ENCODE results near the gene SLC26A9.

Gene SLC26A9

GRCh38 chr1:205972491-205973168, 29.4 kb upstream of the SLC26A9 start:
- Histone ChIP-seq H3K9me3 (ENCODE audit: control insufficient read depth, insufficient read depth, low read depth, low read length) (peaks cover 10% of the 10 kb centered on the region; the same call in 1 of the 2 replicates), H3K27ac (ENCODE audit: low read depth, low read length) (no peak overlapping the region), H3K9ac (ENCODE audit: low read length) (no peak overlapping the region), H3K36me3 (ENCODE audit: control insufficient read depth, insufficient read depth, low read length) (no peaks in the 10 kb centered on the region), H3K4me1 (ENCODE audit: control insufficient read depth, insufficient read depth, low read length) (peaks cover 6% of the 10 kb centered on the region; the same call in 1 of the 2 replicates), H3K4me3 (ENCODE audit: low read depth, low read length) (no peak overlapping the region), H3K27me3 (ENCODE audit: control insufficient read depth, insufficient read depth, low read length) (no peaks in the 10 kb centered on the region)

DNA sequence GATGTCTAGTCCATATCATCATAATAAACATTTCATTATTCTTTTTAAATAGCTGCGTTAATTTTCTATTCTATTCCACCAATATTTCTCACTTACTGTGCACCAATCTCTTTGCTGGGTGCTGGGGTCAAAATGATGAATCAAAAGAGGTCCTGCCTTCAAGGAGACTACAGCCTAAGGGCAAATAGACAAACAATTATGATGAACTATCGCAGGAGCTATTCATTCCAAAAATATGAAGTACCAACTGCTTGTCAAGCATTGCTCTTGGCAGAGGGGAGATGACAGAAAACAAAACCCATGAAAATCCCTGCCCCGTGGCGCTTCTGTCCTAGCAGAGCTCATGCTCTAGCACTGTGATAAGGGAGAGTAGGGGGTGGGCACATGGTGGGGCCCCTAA, 28.8 kb upstream of the SLC26A9 start:
- Histone ChIP-seq H3K4me1 (ENCODE audit: control insufficient read depth, insufficient read depth, low read length) (peaks cover 4% of the 10 kb centered on the region; the same call in 1 of the 2 replicates), H3K27me3 (ENCODE audit: control insufficient read depth, insufficient read depth, low read length) (no peaks in the 10 kb centered on the region), H3K36me3 (ENCODE audit: control insufficient read depth, insufficient read depth, low read length) (no peaks in the 10 kb centered on the region), H3K9ac (ENCODE audit: low read length) (no peak overlapping the region), H3K27ac (ENCODE audit: low read depth, low read length) (no peak overlapping the region), H3K9me3 (ENCODE audit: control insufficient read depth, insufficient read depth, low read depth, low read length) (peaks cover 10% of the 10 kb centered on the region; the same call in 1 of the 2 replicates), H3K4me3 (ENCODE audit: low read depth, low read length) (no peak overlapping the region)

DNA sequence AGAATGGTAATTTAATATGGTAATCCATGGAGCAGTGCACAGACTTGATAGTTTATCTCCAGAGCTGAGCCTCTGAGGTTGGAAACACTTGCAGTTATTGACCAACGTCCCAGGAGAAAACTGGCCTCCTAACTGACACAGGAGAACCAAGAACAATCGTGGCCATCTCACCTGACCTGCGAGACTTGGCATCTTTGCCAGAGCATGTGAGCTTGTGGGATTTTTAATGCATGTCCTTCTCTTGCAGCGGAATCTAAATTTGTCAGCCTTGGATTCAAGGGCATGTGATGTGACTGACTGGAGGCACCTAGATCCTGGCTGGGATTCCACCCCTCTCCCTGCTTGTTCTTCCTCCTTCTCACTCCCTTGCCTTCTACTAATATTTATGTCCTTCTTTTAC, 27.8 kb upstream of the SLC26A9 start:
- Histone ChIP-seq H3K9me3 (ENCODE audit: control insufficient read depth, insufficient read depth, low read depth, low read length) (peaks cover 10% of the 10 kb centered on the region; the same call in 1 of the 2 replicates), H3K27me3 (ENCODE audit: control insufficient read depth, insufficient read depth, low read length) (no peaks in the 10 kb centered on the region), H3K36me3 (ENCODE audit: control insufficient read depth, insufficient read depth, low read length) (no peaks in the 10 kb centered on the region), H3K27ac (ENCODE audit: low read depth, low read length) (no peak overlapping the region), H3K9ac (ENCODE audit: low read length) (no peak overlapping the region), H3K4me3 (ENCODE audit: low read depth, low read length) (no peak overlapping the region), H3K4me1 (ENCODE audit: control insufficient read depth, insufficient read depth, low read length) (no peaks in the 10 kb centered on the region)

- H3K9ac ChIP-seq (ENCODE audit: low read length), result no peak overlapping the region
- H3K4me1 ChIP-seq (ENCODE audit: control insufficient read depth, insufficient read depth, low read length), result no peaks in the 10 kb centered on the region
- no peak overlapping the region for H3K4me3 ChIP-seq (ENCODE audit: low read depth, low read length)
- no peaks in the 10 kb centered on the region for H3K36me3 ChIP-seq (ENCODE audit: control insufficient read depth, insufficient read depth, low read length)
- H3K9me3 ChIP-seq (ENCODE audit: control insufficient read depth, insufficient read depth, low read depth, low read length), result peaks cover 10% of the 10 kb centered on the region; the same call in 1 of the 2 replicates
- no peaks in the 10 kb centered on the region for H3K27me3 ChIP-seq (ENCODE audit: control insufficient read depth, insufficient read depth, low read length)
- no peak overlapping the region for H3K27ac ChIP-seq (ENCODE audit: low read depth, low read length)
These were observed 27.2 kb upstream of the SLC26A9 start for GRCh38 chr1:205970486-205970885.

GRCh38 chr1:205969229-205969628, 26.0 kb upstream of the SLC26A9 start:
- no peaks in the 10 kb centered on the region for H3K36me3 ChIP-seq (ENCODE audit: control insufficient read depth, insufficient read depth, low read length)
- H3K4me1 ChIP-seq (ENCODE audit: control insufficient read depth, insufficient read depth, low read length), result no peaks in the 10 kb centered on the region
- no peaks in the 10 kb centered on the region for H3K27me3 ChIP-seq (ENCODE audit: control insufficient read depth, insufficient read depth, low read length)
- H3K4me3 ChIP-seq (ENCODE audit: low read depth, low read length), result no peak overlapping the region
- H3K9me3 ChIP-seq (ENCODE audit: control insufficient read depth, insufficient read depth, low read depth, low read length), result peaks cover 10% of the 10 kb centered on the region; the same call in 1 of the 2 replicates
- no peak overlapping the region for H3K9ac ChIP-seq (ENCODE audit: low read length)
- no peak overlapping the region for H3K27ac ChIP-seq (ENCODE audit: low read depth, low read length)

DNA sequence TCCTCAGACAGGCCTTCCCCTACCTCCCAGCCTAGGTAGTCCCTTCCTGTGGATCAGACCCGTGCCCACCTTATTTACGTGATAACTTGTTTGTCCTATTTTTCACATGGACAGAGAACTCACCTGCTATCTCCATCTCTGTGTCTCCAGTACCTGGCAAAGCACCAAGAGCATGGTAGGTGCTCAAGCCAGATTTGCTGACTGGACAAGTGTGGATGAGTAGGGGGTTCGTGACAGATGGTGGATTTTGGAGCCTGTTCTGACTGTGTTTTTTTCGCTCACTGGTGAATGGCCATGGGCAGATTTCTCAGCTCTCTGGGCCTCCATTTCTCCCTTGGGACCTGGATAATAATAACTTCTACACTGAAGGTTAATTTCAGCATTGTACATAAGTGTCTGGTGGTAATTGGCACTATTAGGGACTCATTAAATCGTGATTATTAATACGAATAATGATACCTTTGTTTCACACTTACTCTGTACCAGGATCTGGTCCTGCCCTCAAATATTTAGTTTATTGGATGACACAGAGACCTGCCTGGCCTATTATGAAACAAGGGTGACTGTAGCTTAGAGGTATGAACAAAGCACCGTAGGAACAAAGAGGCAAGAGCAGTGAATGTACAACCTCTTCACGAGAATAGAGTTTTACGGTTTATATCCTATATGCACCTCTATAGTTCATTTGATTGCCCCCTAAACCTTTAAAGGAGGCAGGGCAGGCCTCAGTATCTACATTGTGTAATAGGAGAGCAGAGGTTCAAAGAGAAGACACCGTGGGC, 24.5 kb upstream of the SLC26A9 start:
- no peak overlapping the region for H3K9ac ChIP-seq (ENCODE audit: low read length)
- no peaks in the 10 kb centered on the region for H3K9me3 ChIP-seq (ENCODE audit: control insufficient read depth, insufficient read depth, low read depth, low read length)
- H3K36me3 ChIP-seq (ENCODE audit: control insufficient read depth, insufficient read depth, low read length), result no peaks in the 10 kb centered on the region
- no peaks in the 10 kb centered on the region for H3K27me3 ChIP-seq (ENCODE audit: control insufficient read depth, insufficient read depth, low read length)
- no peak overlapping the region for H3K27ac ChIP-seq (ENCODE audit: low read depth, low read length)
- no peaks in the 10 kb centered on the region for H3K4me1 ChIP-seq (ENCODE audit: control insufficient read depth, insufficient read depth, low read length)
- H3K4me3 ChIP-seq (ENCODE audit: low read depth, low read length), result no peak overlapping the region

DNA sequence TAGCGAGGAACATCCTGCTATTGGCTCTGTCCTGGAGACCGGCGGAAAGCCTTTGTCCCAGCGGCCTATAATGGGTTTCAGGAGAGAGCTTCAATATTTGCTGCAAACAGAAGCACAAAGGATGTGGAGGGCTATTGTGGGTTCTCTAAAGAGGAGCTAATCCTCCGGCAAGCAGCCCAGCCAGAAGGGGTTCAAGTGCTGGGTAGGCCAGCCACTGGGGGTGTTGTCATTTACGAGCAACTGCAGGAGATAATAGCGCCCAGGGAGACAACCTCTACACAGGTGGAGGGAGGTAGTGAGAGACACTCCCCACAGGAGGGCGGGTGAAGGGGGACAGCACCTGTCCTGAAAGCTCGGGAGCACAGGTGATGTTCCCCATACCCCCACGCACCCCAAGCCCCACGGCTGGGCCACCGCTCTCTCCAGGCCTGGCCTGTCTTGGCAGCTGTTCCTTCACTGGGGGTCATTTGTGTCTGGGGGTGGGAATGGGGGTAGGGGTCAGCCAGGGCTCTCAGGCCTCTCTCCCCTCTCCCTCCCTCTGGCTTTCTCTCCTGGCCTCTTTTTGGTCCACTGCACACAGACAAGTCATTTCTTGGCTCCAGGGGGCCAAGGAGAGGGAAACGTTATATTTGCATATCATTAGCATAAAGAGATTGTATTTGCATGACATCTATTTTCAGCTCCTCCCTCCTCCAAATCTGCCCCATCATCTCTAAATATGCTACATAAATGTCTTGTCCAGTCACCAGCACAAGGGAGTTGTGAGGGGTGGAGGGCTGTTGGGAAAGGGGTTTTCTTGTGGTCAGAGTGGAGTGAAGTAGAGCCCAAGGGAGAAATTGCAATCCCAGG, 22.0 kb upstream of the SLC26A9 start:
- no peak overlapping the region for H3K4me3 ChIP-seq (ENCODE audit: low read depth, low read length)
- H3K27ac ChIP-seq (ENCODE audit: low read depth, low read length), result no peak overlapping the region
- 0 out of 2 replicates have a peak, but pooled peaks cover 3% of the 10 kb centered on the region for H3K27me3 ChIP-seq (ENCODE audit: control insufficient read depth, insufficient read depth, low read length)
- H3K9ac ChIP-seq (ENCODE audit: low read length), result no peak overlapping the region
- no peaks in the 10 kb centered on the region for H3K9me3 ChIP-seq (ENCODE audit: control insufficient read depth, insufficient read depth, low read depth, low read length)
- H3K36me3 ChIP-seq (ENCODE audit: control insufficient read depth, insufficient read depth, low read length), result no peaks in the 10 kb centered on the region
- H3K4me1 ChIP-seq (ENCODE audit: control insufficient read depth, insufficient read depth, low read length), result peaks cover 6% of the 10 kb centered on the region; the same call in 1 of the 2 replicates

DNA sequence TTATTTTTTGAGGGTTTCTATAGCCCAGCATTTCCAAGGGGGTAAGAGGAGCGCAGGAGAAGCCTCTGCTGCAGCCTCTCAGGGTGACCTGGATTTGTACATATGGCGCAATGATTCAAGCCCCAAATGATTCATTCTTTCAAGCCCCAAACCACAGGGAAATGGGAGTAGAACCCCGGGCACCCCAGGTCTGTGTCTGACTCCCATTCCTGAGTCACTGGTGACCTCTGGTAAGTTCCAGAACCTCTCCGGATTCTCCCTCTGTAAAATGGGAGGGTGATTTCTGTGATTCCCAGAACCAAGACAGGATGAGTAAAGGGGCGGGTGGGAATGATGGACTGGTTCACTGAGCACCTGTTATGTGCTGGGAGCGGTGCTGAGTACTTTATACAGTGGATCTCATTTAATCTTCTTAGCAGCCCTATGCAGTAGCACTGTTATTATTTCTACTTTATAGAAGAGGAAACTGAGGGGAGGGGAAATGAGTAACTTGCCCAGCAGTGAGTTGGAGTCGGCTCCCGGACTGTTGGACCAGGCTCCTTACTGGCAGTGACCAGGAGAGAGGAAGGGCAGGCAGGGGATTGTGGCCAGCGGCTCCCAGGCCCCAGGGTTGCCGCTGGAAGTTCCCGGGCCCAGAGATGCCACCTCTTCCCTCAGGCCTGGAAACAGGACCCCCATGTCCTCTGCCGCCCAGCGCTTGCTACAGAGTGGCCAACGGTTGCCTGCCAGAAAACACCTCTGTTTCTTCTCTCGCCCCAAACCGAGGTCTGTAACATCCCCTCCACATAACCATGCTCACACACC, 20.3 kb upstream of the SLC26A9 start:
- H3K36me3 ChIP-seq (ENCODE audit: control insufficient read depth, insufficient read depth, low read length), result no peaks in the 10 kb centered on the region
- 0 out of 2 replicates have a peak, but pooled peaks cover 3% of the 10 kb centered on the region for H3K27me3 ChIP-seq (ENCODE audit: control insufficient read depth, insufficient read depth, low read length)
- no peaks in the 10 kb centered on the region for H3K9me3 ChIP-seq (ENCODE audit: control insufficient read depth, insufficient read depth, low read depth, low read length)
- H3K4me3 ChIP-seq (ENCODE audit: low read depth, low read length), result no peak overlapping the region
- no peak overlapping the region for H3K27ac ChIP-seq (ENCODE audit: low read depth, low read length)
- no peak overlapping the region for H3K9ac ChIP-seq (ENCODE audit: low read length)
- H3K4me1 ChIP-seq (ENCODE audit: control insufficient read depth, insufficient read depth, low read length), result peaks cover 6% of the 10 kb centered on the region; the same call in 1 of the 2 replicates

DNA sequence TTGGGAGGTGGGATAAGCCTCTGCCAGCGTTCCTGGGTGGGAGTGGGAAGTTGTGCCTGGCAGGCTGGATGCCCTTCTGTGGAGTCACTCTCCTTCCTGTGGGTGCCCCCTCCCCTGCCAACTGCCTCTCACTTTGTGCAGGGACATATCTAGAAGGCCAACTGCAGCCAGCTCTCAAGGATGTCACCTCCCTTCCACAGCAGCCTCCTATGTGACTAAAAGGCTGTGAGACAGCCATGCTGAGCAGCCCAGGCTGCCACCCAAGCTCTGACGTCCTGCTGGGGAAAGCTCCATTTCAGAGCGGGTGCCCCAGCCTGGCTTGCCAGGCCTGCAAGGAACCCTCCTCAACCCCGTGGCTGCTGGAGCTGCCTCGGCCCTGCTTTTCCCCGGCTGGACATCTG, 19.6 kb upstream of the SLC26A9 start:
- H3K27me3 ChIP-seq (ENCODE audit: control insufficient read depth, insufficient read depth, low read length), result 0 out of 2 replicates have a peak, but pooled peaks cover 3% of the 10 kb centered on the region
- no peak overlapping the region for H3K9ac ChIP-seq (ENCODE audit: low read length)
- no peak overlapping the region for H3K4me3 ChIP-seq (ENCODE audit: low read depth, low read length)
- no peak overlapping the region for H3K27ac ChIP-seq (ENCODE audit: low read depth, low read length)
- no peaks in the 10 kb centered on the region for H3K36me3 ChIP-seq (ENCODE audit: control insufficient read depth, insufficient read depth, low read length)
- H3K9me3 ChIP-seq (ENCODE audit: control insufficient read depth, insufficient read depth, low read depth, low read length), result no peaks in the 10 kb centered on the region
- peaks cover 6% of the 10 kb centered on the region; the same call in 1 of the 2 replicates for H3K4me1 ChIP-seq (ENCODE audit: control insufficient read depth, insufficient read depth, low read length)
